GM12801 (cell line): ENCODE data around the gene YEATS2.

Source experiments
- CTCF ChIP-seq: IDR thresholded peaks from one replicate; pipeline ENCODE4 v1.5.1; 2011; ENCODE audit warnings: control low read depth; ENCODE audit not compliant: insufficient read length; ENCODE audit errors: extremely low read depth

Gene YEATS2

GRCh38 chr3:183769453-183769852 is 71.9 kb downstream of the YEATS2 start:
- TF ChIP-seq CTCF = no peak

GRCh38 chr3:183774631-183775030 is 77.0 kb downstream of the YEATS2 start:
- no peak for TF ChIP-seq CTCF

- no peak for TF ChIP-seq CTCF
Observed at GRCh38 chr3:183775781-183776180, 78.2 kb downstream of the YEATS2 start.

GRCh38 chr3:183777016-183777618 is 79.5 kb downstream of the YEATS2 start:
- no peak for TF ChIP-seq CTCF

- TF ChIP-seq CTCF = no peak
Observed at GRCh38 chr3:183779896-183780465, 82.4 kb downstream of the YEATS2 start.

GRCh38 chr3:183781246-183781645 is 83.6 kb downstream of the YEATS2 start:
- TF ChIP-seq CTCF = no peak

GRCh38 chr3:183782576-183783276 is 85.1 kb downstream of the YEATS2 start:
- TF ChIP-seq CTCF = no peak
